GM21529 (cell line): ENCODE results near the gene PLEKHG3.

Experiments used
- ATAC-seq: cut with Tn5 transposase; IDR thresholded peaks from one replicate; pipeline ENCODE4 v1.9.1; 2021; ENCODE audit not compliant: unreplicated experiment

The PLEKHG3 gene

GRCh38 chr14:64706119-64706592 lies 1.9 kb downstream of the PLEKHG3 start:
- ATAC-seq: no peak

DNA sequence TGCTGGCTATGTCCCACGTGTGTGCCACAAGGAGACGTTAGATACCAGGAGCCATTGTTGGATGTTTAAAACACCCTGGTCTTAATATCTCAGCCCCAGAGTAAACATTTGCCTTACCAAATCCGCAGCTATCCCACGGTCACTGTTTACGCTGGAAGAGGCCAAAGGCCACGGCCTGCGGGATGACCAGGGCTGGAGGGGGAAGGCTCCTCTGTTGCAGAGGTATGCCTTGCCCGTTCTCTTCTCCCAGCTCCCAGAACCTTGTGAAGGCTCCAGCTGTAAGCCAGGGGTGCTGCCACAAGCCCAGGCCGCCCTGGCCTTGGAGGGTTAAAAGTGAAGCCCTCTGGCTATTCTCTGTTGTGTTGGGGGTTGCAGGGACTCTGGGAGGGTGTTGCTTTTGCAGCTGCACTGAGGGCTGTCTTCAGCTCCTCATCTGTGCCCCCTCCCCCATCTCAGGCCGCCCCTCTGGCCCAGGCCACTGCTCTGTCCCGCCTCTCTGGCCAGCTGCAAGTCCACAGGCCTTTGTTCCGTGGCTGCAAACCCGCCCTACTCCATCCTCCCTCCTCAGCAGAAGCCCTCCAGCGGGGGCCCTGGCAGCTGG lies 2.5 kb downstream of the PLEKHG3 start:
- ATAC-seq: no peak

- ATAC-seq: no peak
These were observed 3.4 kb downstream of the PLEKHG3 start for GRCh38 chr14:64707661-64708060.

DNA sequence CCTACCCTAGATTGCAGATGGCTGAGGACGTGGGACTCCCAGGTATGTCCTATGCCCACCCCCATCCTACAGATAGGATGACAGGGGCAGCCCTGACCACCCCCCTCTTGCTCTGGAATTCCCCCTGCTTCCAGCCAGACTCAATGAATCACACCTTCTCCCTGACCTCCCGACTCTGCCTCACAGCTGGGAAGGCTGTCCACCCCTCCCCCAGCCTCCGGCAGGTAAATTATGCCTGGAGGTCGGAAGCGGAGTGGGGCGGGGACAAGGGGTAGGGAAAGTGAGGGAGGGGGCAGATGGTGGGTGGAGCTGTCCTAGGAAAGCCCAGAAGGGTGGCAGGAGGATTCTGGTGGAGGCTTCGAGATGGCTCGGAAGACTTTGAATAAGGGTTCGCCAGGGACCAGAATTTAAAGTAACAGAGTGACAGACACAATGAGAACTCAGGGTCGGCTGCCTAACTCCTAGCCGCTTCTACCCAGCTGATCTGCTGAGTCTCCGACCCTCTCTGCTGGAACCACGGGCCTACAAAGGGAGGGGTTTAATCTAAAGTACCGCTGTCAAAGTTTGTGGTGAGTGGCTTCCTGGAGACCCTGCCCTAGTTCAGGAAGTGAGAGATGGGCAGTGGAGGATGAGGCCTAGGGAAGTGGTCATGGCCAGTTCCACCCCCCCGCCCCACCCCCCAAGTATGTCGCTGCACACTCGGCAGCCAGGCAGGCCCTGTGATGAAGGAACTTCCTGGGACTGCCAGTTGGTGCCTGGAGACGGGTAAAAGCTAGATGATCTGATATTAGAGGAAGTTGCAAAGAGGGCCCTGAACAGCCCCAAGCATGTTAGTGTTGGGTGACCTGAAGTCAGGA lies 4.2 kb downstream of the PLEKHG3 start:
- no peak for ATAC-seq

DNA sequence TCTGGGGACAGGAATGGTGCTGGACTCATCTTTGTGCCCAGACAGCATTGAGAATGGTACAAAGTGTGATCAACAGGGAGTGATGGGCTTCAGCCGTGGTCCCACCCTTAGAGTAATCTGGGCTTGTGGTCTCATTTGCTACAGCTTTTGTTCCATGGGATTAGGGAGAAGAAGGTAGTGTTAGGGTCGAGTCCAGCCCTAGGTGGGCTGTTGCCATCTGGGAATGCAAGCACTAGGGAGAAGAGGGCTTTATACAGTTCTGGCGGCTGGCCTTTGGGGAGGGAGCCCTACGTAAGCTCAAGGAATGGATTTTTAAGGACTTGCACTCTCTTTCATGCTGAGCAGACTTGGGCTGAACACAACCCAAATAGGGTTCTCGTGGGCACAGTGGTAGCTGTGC lies 4.9 kb downstream of the PLEKHG3 start:
- no peak for ATAC-seq

DNA sequence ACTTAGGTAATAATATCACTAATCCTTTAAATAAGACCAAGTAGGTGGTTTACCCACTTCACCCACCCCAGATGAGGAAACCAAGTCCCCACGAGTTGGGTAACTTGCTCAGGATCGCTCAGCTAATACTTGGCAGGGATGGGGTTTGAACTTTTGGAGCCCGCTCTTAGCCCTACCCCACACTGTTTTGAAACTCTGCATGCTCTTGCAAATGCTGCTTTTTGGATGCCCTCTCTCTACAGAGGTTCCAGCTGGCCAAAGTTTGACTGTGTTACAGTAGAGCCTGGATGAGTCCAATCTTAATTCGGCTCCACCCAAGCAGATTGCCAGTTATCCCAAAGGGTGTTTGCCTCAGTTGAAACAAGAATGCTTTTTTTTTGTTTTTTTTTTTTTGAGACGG lies 6.8 kb downstream of the PLEKHG3 start:
- no peak for ATAC-seq

DNA sequence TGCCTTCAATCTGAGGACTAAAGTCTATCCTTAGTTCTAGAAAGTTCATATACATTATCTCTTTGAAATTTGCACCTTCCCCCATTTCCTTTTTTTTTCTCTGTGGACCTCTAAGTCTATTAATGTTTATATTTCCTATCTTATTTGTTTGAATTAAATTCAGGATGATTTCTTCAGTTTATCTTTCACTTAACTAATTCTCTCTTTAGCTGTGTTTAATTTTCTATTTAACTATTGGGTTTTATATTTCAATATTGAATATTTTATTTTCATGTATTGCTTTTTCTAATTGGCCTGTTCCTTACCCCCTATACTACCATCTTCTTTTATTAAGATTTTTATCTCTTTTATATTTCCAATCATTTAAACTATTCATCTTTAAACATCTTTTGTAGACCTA lies 9.5 kb downstream of the PLEKHG3 start:
- ATAC-seq: no peak

DNA sequence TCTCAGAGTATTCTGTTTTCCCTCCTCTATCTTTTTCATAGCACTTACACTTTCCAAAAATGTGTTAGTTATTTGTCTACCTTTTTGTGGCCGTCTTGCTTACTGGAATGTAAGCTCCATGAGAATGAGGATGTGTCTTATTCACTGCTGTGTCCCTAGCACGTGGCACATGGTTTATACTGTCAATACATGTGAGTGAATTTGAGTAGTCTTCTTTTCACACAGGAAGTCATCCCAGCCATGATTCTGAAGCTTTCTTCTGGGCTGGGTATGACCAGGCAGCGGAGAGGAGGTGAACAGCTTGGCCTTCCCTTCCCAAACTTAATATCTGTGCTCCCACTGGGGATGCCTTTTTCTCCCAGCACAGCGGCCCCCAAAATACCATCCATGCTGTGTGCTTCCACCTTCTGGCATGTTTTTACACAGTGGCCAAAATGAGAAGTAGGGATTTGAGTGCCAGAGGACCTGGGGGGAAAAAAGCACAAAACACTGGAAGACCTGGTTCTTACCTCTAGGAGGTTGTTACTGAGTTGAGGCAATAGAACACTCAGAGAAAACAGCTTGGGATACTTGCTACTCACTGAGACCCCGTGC lies 10.3 kb downstream of the PLEKHG3 start:
- ATAC-seq: no peak

DNA sequence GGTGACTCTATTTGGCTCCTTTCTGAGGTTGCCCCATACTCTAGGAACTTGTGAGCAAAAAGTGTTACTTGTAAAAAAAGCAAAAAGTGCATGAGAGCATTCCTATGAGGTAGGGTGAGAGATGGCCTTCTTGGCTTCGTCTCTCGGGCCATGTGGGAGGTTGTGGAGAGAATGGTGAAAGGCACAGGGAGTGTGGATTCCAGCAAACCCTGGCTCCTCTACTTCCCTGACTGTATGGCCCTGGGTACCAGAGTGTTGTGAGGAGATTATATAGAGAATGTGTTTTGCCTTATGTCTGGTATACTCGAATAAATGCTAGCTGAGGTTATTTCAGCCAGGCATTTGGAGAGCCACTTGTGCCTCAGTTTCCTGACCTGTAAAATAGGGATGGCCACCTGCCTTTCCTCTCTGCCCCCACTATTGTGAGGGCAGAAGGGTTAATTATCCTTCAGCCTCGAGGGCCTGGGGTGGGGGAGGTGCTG lies 11.0 kb downstream of the PLEKHG3 start:
- ATAC-seq: no peak

GRCh38 chr14:64715628-64716412 lies 11.6 kb downstream of the PLEKHG3 start:
- no peak for ATAC-seq

- no peak for ATAC-seq
These were observed 13.6 kb downstream of the PLEKHG3 start for GRCh38 chr14:64717870-64718269.

DNA sequence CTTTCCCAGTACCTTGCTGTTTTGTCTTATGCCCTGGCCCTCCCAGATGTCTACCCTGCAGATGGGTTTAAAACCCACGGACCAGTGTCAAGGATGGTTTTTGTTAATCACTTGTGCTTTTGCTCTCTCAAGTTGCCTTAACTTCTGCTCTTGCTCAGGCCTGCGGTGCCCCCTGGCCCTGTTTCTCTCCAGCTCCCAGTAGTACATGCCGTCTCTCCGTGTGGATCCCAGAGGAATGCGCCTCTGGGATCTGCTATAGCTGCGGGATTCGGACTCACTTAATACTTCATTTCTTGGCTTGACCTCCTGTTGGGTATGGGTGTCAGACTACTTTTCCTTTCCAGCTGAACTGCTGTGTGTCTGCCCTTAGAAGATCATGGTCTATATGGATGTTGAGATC lies 14.5 kb downstream of the PLEKHG3 start:
- no peak for ATAC-seq

- ATAC-seq: no peak
These were observed 15.4 kb downstream of the PLEKHG3 start for GRCh38 chr14:64719601-64720000.

- no peak for ATAC-seq
These were observed 15.9 kb downstream of the PLEKHG3 start for GRCh38 chr14:64720131-64720576.

DNA sequence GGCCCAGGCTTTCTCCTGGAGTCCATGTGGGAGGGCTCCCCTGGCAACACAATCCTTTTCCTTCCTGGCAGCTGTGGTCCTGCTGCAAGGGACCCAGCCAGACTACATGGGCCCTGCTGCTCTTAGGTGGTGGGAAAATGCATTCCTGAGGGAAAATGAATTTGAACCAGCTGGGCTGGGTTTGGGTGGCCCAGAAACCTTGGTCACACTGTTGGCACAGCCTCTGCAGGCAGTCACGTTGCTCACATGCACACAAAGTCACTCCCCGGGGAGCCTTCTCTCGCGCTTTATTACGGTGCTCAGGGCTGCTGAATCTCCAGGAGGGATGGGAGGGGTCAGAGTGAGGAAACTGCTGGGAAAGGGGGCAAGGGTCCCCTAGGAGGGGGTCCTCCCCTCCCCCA lies 17.2 kb downstream of the PLEKHG3 start:
- ATAC-seq: no peak

- no peak for ATAC-seq
These were observed 17.7 kb downstream of the PLEKHG3 start for GRCh38 chr14:64721899-64722298.

- no peak for ATAC-seq
These were observed 18.7 kb downstream of the PLEKHG3 start for GRCh38 chr14:64722842-64723447.

DNA sequence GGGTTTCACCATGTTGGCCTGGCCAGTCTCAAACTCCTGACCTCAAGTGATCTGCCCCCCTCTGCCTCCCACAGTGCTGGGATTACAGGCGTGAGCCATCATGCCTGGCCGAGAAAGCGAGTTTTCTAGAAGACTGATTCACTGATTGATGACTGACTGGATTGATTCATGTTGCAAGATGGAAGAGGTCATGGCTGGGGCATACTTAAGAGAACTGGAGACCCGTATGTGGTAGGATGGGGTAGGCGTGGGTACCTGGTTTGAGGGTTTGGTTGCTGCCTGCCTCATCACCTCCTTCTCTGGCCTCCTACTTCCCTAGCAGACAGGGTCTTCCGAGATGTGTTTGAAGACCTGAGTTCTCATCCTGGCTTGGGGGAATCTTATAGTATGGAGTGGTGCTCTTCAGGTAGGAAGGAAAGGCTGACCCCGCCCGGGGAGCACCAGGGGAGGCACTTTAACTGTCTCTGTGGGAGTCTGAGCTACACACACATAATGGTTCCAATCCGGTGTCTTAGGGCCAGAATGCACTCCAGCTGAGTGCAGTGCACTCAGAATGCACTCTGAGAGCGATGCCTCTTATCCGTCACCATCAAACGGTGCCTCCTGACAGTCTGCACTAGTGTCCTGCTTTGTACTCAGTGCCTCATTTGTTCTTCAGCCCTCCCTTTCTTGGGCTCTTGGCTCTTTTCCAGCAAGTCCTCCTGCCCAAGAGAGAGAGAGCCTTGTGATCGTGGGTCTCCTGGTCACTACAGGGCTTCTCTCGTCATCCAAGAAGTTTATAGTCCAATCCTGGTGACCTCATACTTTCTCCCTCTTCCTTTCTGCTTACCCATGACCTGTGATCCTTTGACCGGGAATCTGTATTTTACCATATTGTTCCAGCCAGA lies 19.7 kb downstream of the PLEKHG3 start:
- no peak for ATAC-seq

DNA sequence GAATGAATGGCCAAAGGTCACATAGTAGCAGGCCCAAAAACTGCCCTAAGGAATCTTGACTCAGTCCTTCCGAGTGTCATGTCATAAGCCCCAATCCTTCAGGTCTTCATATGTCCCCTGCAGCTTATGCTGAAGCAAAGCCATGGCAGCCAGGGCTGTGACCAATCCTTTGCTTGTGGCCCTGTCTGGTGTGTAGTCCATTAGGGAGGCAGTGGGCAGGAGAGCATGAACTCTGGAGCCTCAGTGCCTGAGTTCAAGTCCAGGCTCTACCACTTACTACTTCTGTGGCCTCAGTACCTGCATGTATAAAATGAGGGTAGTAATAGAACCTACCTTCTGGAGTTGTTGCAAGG lies 20.3 kb downstream of the PLEKHG3 start:
- ATAC-seq: no peak
